MM.1S (cell line): ENCODE data around the gene DIS3L2.

Experiments
- DNase-seq: peaks from one replicate; pipeline ENCODE4 v3.0.0-alpha.2; 2015
- H2AFZ ChIP-seq: fragments of 300-600 bp; sonication (generic); 2 replicates; pipeline ENCODE4 v1.6.0; 2016; ENCODE audit warnings: antibody characterized with exemption, low read length
- H3F3A ChIP-seq: fragments of 300-600 bp; sonication (generic); 2 replicates; pipeline ENCODE4 v1.6.1; 2016; ENCODE audit warnings: mild to moderate bottlenecking, antibody characterized with exemption, low read length, moderate library complexity, mixed read lengths; ENCODE audit not compliant: insufficient read depth
- H3K27ac ChIP-seq: fragments of 300-600 bp; sonication (generic); 2 replicates; pipeline ENCODE4 v1.5.1; 2016; ENCODE audit warnings: mild to moderate bottlenecking, low read length
- H3K27me3 ChIP-seq: fragments of 300-600 bp; sonication (generic); replicated peaks from 2 replicates; pipeline ENCODE4 v1.6.0; 2016; ENCODE audit warnings: low read length; ENCODE audit not compliant: insufficient read depth
- H3K36me3 ChIP-seq: fragments of 300-600 bp; sonication (generic); replicated peaks from 2 replicates; pipeline ENCODE4 v1.6.1; 2016; ENCODE audit warnings: mild to moderate bottlenecking, low read length, mixed read lengths; ENCODE audit not compliant: insufficient read depth
- H3K4me1 ChIP-seq: fragments of 300-600 bp; sonication (generic); 2 replicates; pipeline ENCODE4 v1.6.1; 2016; ENCODE audit warnings: low read length, mixed read lengths
- H3K4me2 ChIP-seq: fragments of 300-600 bp; sonication (generic); 2 replicates; pipeline ENCODE4 v1.6.0; 2016; ENCODE audit warnings: low read depth, low read length
- H3K4me3 ChIP-seq: fragments of 300-600 bp; sonication (generic); 2 replicates; pipeline ENCODE4 v1.5.1; 2016; ENCODE audit warnings: low read length, mixed read lengths
- H3K79me2 ChIP-seq: fragments of 300-600 bp; sonication (generic); 2 replicates; pipeline ENCODE4 v1.6.1; 2016; ENCODE audit warnings: mixed run types, low read length, mixed read lengths
- H3K9ac ChIP-seq: fragments of 300-600 bp; sonication (generic); 2 replicates; pipeline ENCODE4 v1.6.1; 2016; ENCODE audit warnings: low read length, mixed read lengths
- H3K9me2 ChIP-seq: fragments of 300-600 bp; sonication (generic); replicated peaks from 2 replicates; pipeline ENCODE4 v1.6.1; 2016; ENCODE audit warnings: mild to moderate bottlenecking, low read length, mixed read lengths; ENCODE audit not compliant: insufficient read depth
- H3K9me3 ChIP-seq: fragments of 300-600 bp; sonication (generic); replicated peaks from 2 replicates; pipeline ENCODE4 v1.6.1; 2016; ENCODE audit warnings: mild to moderate bottlenecking, low read length, mixed read lengths; ENCODE audit not compliant: insufficient read depth
- H4K20me1 ChIP-seq: fragments of 300-600 bp; sonication (generic); 2 replicates; pipeline ENCODE4 v1.6.1; 2016; ENCODE audit warnings: mild to moderate bottlenecking, low read length, moderate library complexity, mixed read lengths; ENCODE audit not compliant: insufficient read depth
- EZH2 ChIP-seq: fragments of 300-600 bp; sonication (generic); optimal IDR thresholded peaks from 2 replicates; pipeline ENCODE3; 2017; ENCODE audit warnings: low read depth, mild to moderate bottlenecking, antibody characterized with exemption, low read length, mixed read lengths
- EZH2phosphoT487 ChIP-seq: fragments of 300-600 bp; sonication (generic); IDR thresholded peaks from 2 replicates; pipeline ENCODE4 v1.6.1; 2018; ENCODE audit warnings: antibody characterized with exemption, low read length
- TF ChIP-seq, protein P1 (sequence below): fragments of 300-600 bp; sonication (generic); IDR thresholded peaks from 2 replicates; pipeline ENCODE4 v1.5.1; 2016; ENCODE audit warnings: antibody characterized with exemption, low read length, mixed read lengths

DIS3L2 gene

DNA sequence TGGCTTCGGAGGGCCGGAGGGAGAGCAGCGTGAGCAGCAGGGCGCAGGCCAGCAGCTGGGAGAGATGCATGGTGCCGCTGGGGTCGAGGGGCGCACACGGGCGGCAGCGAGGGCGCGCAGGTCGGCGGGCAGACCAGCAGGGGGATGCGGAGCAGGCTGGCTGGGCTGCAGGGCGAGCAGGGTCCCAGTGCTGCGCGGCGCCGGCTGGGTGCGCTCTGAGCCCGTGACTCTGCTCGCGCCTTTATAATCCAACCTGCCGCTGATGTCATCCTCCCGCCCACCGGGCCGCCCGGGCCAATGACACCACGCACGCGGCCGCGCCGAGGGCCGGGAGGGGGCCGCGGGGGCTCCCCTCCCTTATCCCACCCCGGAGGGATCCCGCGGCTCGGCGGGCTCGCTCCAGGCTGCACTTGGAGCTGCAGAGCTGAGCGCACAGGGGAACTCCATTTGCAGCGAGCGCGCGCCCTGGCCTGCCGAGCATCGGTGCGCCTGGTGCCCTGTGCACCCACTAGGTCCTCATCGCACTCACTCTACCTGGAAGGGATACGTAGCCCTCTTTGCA lies 35.3 kb upstream of the DIS3L2 start, which contains the start of gene NPPC:
Gene NPPC (minus strand): TSS at position 217 of the 562 bp plus-strand sequence. CDS start 147 bp downstream, at position 70.
- H3K4me1 ChIP-seq, result no peaks in the 10 kb centered on the region
- no peaks in the 10 kb centered on the region for H3F3A ChIP-seq
- no peaks in the 10 kb centered on the region for H3K9me2 ChIP-seq
- no peaks in the 10 kb centered on the region for H3K27me3 ChIP-seq
- H3K79me2 ChIP-seq, result no peaks in the 10 kb centered on the region
- no peak within 1 kb of the TSS for H3K27ac ChIP-seq
- H4K20me1 ChIP-seq, result no peaks in the 10 kb centered on the region
- H3K4me3 ChIP-seq, result peak within 1 kb of the TSS; percentile 75
- H2AFZ ChIP-seq, result peak within 1 kb of the TSS; percentile 86
- peak; percentile 82 for DNase-seq
- no peaks in the 10 kb centered on the region for H3K36me3 ChIP-seq
- no peaks in the 10 kb centered on the region for H3K9me3 ChIP-seq
- no peak for TF ChIP-seq EZH2phosphoT487
- TF ChIP-seq, protein P1, sequence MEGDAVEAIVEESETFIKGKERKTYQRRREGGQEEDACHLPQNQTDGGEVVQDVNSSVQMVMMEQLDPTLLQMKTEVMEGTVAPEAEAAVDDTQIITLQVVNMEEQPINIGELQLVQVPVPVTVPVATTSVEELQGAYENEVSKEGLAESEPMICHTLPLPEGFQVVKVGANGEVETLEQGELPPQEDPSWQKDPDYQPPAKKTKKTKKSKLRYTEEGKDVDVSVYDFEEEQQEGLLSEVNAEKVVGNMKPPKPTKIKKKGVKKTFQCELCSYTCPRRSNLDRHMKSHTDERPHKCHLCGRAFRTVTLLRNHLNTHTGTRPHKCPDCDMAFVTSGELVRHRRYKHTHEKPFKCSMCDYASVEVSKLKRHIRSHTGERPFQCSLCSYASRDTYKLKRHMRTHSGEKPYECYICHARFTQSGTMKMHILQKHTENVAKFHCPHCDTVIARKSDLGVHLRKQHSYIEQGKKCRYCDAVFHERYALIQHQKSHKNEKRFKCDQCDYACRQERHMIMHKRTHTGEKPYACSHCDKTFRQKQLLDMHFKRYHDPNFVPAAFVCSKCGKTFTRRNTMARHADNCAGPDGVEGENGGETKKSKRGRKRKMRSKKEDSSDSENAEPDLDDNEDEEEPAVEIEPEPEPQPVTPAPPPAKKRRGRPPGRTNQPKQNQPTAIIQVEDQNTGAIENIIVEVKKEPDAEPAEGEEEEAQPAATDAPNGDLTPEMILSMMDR, result peak; percentile 55
- H3K9ac ChIP-seq, result peak within 1 kb of the TSS; percentile 50
- H3K4me2 ChIP-seq, result peak within 1 kb of the TSS; percentile 99

DNA sequence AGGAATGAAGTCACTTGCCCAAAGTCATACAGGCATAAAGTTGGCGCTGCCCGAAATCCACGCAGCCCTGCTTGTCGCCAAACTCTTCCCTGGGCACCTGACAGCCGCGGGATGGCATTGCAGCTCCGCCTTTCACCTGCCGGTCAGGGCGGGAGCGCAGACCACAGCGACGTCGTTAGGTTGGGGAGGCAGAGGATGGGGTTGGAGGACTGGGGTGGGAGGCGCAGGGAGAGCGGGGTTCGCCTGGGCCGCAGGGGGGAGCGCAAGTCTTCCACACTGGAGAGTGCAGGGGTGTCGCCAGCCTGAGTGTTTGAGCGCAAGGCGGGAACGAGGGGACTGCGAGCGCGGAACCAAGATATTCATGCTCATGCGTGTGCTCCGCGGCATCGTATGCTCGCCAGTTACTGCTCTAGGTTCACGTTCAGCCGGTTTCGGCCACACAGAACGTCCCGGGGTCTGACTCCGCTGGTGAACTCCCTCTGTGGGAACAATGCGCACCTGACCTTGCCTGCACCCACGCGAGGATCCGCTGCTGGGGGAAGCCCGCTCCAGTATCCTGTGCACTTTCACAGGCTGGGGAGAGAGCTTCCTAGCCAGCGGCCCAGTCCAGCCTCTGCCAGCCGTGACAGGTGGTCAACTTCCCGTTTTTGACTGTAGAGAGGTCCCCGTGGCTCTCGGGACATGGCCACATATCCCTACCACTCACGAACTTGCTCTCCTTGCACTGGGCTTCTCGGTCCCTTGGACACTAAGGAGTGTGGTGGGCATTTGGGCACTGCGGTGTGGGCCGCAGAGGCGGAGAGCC lies 34.5 kb upstream of the DIS3L2 start:
- Histone ChIP-seq H3K9me3 (no peaks in the 10 kb centered on the region), H3K36me3 (no peaks in the 10 kb centered on the region), H3K9me2 (no peaks in the 10 kb centered on the region), H3F3A (no peaks in the 10 kb centered on the region), H2AFZ (peak overlapping the region; percentile 86), H3K4me1 (no peaks in the 10 kb centered on the region), H3K27me3 (no peaks in the 10 kb centered on the region), H4K20me1 (no peaks in the 10 kb centered on the region), H3K27ac (no peak overlapping the region), H3K79me2 (no peaks in the 10 kb centered on the region), H3K4me3 (peak overlapping the region; percentile 75), H3K9ac (peak overlapping the region; percentile 18; the same call in 1 of the 2 replicates), H3K4me2 (peak overlapping the region; percentile 99)
- TF ChIP-seq EZH2 (no peak), EZH2phosphoT487 (no peak)
- TF ChIP-seq, protein P1, result no peak; the same call in 1 of the 2 replicates
- DNase-seq, result peak; percentile 62

DNA sequence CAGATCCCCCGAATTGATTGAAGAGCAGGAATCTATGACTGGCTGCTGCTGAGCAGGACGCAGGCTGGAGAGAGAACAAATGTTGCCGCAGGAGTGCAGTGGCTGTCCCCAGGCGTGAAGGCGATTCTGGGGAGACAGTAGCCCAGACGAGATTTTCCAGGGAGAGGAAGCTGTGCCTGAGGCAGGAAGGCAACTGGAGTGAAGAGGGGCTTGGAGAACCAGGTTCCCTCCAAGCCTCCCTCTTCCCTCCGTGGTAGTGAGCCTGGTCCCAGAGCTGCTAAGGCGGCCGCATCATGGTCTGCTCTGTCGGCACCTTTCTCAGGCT lies 34.0 kb upstream of the DIS3L2 start:
- Histone ChIP-seq H3F3A (no peaks in the 10 kb centered on the region), H2AFZ (no peak overlapping the region), H3K4me3 (no peak overlapping the region), H3K9me3 (no peaks in the 10 kb centered on the region), H3K79me2 (no peaks in the 10 kb centered on the region), H3K9ac (no peak overlapping the region), H3K27me3 (no peaks in the 10 kb centered on the region), H3K4me2 (no peak overlapping the region), H3K36me3 (no peaks in the 10 kb centered on the region), H3K4me1 (no peaks in the 10 kb centered on the region), H4K20me1 (no peaks in the 10 kb centered on the region), H3K27ac (no peak overlapping the region), H3K9me2 (no peaks in the 10 kb centered on the region)
- no peak for DNase-seq
- no peak for TF ChIP-seq EZH2
- TF ChIP-seq EZH2phosphoT487, result no peak
- TF ChIP-seq, protein P1, result no peak
